ENCODE measurements around the gene TRAPPC13. TPM values are rescaled to one million over a fixed set of nuclear protein-coding genes. Genes with fewer than 3 reads are reported as not detected.
"Not testable (repeated sequence)": the region's sequence is repeated elsewhere in the genome, so short reads cannot be mapped to it uniquely, and the experiment has no call there.

The TRAPPC13 gene
- 19.6 TPM for polyA plus RNA-seq (ENCODE audit: insufficient read length)

GRCh38 chr5:65624571-65625555, at the start of gene TRAPPC13, which contains the start of gene SHLD3:
TSS of gene TRAPPC13 (plus strand) at chr5:65625027. CDS start at chr5:65625061, 34 bp downstream.
TSS of gene SHLD3 (plus strand) at chr5:65625027. CDS start at chr5:65629588, 4,561 bp downstream.
- peak; percentile 92 for DNase-seq

DNA sequence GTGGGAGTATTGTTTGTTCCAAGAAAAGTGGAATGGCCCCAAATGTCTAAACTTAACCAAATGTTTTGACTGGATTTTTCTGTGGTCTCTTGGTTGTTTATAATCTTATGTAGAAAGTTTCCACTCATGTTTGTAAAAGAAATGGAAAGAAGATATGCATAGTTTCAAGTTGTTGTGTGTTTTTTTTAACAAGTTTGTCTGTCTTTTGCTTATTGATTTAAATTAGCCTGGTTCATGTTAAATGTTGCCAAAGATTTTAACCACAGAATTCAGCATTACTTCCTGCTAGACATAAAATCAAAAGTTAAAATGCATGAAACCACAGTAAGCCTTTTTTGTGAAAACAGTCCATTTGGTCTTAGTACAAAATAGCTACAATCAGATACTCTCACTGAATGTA, 47.7 kb upstream of the TRAPPC13 start:
- DNase-seq: no peak

- no peak for DNase-seq
Measured at GRCh38 chr5:65588694-65589093, 36.1 kb upstream of the TRAPPC13 start.

DNA sequence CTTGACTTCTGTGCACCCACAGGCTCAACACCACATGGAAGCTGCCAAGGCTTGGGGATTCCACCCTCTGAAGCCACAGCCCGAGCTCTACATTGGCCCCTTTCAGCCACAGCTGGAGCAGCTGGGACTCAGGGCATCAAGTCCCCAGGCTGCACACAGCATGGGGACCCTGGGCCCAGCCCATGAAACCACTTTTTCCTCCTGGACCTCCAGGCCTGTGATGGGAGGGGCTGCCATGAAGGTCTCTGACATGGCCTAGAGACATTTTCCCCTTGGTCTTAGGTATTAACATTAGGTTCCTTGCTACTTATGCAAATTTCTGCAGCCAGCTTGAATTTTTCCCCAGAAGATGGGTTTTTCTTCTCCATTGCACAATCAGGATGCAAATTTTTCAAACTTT, 23.1 kb upstream of the TRAPPC13 start:
- not testable (repeated sequence) for DNase-seq

- DNase-seq: no peak
Measured at GRCh38 chr5:65611524-65611923, 13.3 kb upstream of the TRAPPC13 start.

GRCh38 chr5:65612298-65612907, 12.4 kb upstream of the TRAPPC13 start:
- no peak for DNase-seq

GRCh38 chr5:65620021-65620420, 4.8 kb upstream of the TRAPPC13 start:
- no peak for DNase-seq

- DNase-seq: not testable (repeated sequence)
Measured at GRCh38 chr5:65621961-65622360, 2.9 kb upstream of the TRAPPC13 start.

GRCh38 chr5:65623482-65623881, 1.3 kb upstream of the TRAPPC13 start:
- DNase-seq: no peak

DNA sequence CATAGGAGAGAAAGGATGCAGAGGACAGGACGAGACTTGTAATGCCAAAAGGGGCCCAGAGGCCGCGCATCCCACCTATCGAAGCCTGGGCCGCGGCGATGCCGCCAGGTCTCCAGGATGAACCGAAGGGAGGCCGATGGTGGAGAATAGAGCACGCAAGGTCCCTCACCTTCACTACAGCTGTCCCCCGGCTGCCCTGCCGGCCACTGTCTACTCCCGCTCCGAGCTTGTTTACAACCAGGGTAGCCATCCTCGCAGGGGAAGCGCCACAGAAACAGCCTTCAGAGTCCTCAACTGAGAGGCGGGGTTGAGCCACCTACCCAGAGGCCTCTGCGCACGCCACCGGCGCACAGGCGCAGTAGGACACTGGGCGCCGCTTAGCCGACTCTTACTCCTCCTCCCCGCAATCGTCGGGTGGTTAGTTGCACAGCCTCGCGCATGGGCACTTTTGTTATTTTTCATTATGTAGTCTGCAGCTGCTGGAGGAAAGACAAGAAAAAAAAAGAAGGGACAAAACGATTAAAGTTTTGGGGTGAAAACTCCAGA, 729 bp upstream of the TRAPPC13 start, which contains the start of gene TRIM23:
TRIM23 (minus strand) TSS at position 309 of the 546 bp plus-strand sequence; CDS start at position 250, 59 bp downstream.
- peak; percentile 94 for DNase-seq

DNA sequence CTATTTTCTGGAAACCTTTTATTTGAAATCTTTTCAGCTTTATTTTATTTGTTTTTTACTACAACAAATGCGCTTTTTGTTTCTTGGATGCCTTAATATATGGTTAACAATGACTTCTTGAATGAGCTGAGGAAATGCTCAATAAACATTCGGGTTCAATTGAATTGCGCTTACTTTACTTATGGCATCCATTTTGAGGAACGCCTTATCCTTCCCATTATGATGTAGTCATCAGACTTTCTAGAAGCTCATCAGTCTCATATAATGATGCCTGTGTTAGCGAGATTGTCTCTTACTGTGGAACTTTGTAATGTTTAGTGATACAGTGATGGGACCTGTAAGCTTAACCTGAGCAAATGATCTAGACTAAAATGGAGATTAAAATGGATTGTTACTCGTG, 916 bp downstream of the TRAPPC13 start:
- no peak for DNase-seq

- DNase-seq: no peak
Measured at GRCh38 chr5:65630981-65631380, 6.2 kb downstream of the TRAPPC13 start.

- DNase-seq: no peak
Measured at GRCh38 chr5:65640240-65640639, 15.4 kb downstream of the TRAPPC13 start.

DNA sequence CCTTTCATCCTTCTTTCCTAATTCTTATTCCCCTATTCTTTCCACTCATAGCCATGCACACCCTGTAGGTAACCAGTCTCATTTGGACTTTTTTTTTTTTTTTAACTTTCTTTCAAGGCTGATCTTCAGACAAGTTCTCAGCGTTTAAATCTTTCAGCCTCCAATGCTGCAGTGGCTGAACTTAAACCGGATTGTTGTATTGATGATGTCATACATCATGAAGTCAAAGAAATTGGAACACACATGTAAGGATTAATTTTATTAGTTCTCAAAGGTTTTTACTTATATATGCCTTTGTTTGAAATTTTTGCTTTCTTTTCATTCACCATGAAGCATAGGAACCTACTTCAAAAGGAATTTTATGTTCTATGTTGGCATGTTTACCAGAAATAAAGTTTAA, 22.1 kb downstream of the TRAPPC13 start:
- DNase-seq: no peak

- no peak for DNase-seq
Measured at GRCh38 chr5:65647941-65648340, 23.1 kb downstream of the TRAPPC13 start.

GRCh38 chr5:65651144-65651543, 26.3 kb downstream of the TRAPPC13 start:
- no peak for DNase-seq

- DNase-seq: no peak
Measured at GRCh38 chr5:65654713-65655112, 29.9 kb downstream of the TRAPPC13 start.

- DNase-seq: no peak
Measured at GRCh38 chr5:65663804-65664521, 39.1 kb downstream of the TRAPPC13 start.

GRCh38 chr5:65668696-65669095, 43.9 kb downstream of the TRAPPC13 start:
- no peak for DNase-seq

GRCh38 chr5:65672796-65673195, 48.0 kb downstream of the TRAPPC13 start:
- DNase-seq: no peak

DNA sequence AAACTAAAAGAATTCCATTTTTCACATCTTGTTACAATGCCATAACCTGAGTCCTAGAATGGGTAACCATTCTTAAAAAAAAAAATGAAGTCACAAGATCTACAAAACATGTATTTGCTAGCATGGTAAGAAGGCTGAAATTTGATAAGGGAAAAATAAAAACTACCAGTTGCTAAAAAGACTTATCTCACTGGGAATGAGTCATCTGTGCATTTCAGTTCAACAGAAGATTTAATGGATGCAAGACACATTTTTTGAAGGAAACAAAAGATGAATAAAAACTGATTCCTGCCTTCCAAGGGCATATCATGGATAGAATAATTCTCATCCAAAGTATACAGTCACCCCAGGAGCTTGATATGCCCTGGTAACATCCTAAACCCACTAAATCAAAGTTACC, 49.9 kb downstream of the TRAPPC13 start:
- no peak for DNase-seq

DNA sequence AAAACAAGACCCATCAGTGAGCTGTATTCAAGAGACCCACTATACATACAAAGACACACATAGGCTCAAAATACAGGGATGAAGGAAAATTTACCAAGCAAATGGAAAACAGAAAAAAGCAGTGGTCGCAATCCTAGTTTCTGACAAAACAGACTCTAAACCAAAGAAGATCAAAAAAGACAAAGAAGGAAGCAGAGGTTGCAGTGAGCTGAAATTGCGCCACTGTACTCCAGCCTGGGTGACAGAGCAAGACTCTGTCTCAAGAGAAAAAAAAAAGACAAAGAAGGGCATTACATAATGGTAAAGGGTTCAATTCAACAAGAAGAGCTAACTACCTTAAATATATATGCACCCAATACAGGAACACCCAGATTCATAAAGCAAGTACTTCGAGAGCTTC, 51.2 kb downstream of the TRAPPC13 start:
- not testable (repeated sequence) for DNase-seq
